GM18502 (cell line): ENCODE data around the gene MOK.

Experiments used
- ATAC-seq: cut with Tn5 transposase; IDR thresholded peaks from one replicate; pipeline ENCODE4 v1.9.1; 2021; ENCODE audit warnings: mild to moderate bottlenecking; ENCODE audit not compliant: unreplicated experiment, poor library complexity

Gene MOK

GRCh38 chr14:102285106-102285505, 19.9 kb downstream of the MOK start:
- ATAC-seq, result no peak

- ATAC-seq, result no peak
Measured at GRCh38 chr14:102283631-102284129, 21.3 kb downstream of the MOK start.

DNA sequence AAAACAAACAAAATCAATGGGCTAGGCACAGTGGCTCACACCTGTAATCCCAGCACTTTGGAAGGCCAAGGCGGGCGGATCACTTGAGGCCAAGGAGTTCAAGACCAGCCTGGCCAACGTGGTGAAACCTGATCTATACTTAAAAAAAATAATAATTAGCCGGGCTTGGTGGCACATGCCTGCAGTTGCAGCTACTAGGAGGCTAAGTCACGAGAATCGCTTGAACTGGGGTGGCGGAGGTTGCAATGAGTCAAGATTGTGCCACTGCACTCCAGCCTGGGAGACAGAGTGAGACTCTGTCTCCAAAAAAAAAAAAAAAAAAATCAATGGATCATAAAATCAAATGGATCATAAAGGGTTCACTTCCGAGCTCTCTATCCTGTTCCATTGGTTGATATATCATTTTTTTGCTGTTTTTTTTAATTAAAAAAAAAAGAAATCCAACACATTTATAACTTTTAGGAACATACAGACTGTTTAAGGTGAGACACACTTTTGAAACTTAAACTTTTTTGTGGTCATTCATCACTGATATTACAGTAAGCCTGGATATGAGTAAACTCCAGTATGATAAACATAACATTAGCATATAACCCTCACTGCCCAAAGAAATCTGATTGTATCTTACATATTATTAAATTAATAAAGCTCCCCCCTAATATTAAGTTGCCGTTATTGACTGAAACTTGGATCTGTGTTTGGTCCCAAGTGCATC, 22.1 kb downstream of the MOK start:
- no peak for ATAC-seq

DNA sequence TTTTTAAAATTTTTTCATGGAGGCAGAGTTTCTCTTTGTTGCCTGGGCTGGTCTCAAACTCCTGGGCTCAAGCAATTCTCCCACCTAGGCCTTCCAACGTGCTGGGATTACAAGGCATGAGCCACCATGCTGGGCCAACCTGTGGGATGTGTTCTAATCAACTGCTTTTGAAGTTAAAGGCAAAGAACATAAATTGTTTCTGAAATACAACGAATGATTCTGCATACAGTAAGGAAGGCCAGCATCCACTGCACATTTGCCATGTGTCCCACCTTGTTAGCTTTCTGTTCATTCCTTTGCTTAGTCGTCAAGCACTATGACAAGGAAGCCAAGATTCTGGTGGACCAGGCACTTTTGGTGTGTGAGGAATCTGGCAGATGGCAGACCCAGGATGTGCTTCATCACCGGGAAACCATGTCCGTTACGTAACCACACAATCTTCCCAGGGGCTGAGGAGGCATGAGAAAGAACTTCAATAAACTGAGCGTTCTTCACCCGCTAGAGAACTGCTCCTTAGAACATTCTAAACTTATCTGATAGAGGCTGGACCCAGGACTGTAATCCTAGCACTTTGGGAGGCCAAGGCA, 24.5 kb downstream of the MOK start:
- no peak for ATAC-seq

GRCh38 chr14:102279688-102280348, 25.1 kb downstream of the MOK start:
- no peak for ATAC-seq

DNA sequence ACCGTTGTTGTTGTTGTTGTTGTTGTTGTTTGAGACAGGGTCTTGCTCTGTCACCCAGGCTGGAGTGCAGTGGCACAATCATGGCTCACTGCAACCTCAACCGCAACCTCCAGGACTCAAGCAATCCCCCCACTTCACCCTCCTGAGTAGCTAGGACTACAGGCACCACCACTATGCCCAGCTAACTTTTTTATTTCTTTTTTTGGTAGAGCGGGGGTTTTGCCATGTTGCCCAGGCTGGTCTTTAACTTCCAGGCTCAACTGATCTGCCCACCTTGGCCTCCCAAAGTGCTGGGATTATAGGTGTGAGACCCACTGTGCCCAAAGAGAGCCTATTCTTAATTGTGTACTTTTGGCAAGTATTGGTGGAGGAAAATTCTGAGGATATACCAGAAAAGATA, 25.7 kb downstream of the MOK start:
- ATAC-seq, result no peak

DNA sequence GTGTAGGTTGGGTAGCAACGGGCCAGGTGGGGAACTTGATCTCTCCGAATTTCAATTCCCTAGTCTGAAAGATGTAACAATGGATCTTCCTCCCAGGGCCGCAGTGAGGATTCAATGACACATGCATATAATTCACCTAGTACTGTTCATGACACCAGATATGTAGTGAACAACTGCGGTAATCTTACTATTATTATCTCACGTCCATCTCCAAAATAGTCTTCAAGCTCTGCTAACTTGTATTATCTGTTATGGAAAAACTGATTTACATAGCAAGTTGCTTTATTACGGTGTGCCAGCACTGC, 26.4 kb downstream of the MOK start:
- ATAC-seq, result no peak

- ATAC-seq, result no peak
Measured at GRCh38 chr14:102277874-102278630, 26.9 kb downstream of the MOK start.

GRCh38 chr14:102275866-102276265, 29.1 kb downstream of the MOK start:
- ATAC-seq, result no peak

GRCh38 chr14:102272392-102272791, 32.6 kb downstream of the MOK start:
- no peak for ATAC-seq

- no peak for ATAC-seq
Measured at GRCh38 chr14:102264775-102265174, 40.2 kb downstream of the MOK start.

- no peak for ATAC-seq
Measured at GRCh38 chr14:102264355-102264754, 40.6 kb downstream of the MOK start.

GRCh38 chr14:102262929-102263462, 42.0 kb downstream of the MOK start:
- ATAC-seq, result no peak

GRCh38 chr14:102258136-102258535, 46.8 kb downstream of the MOK start:
- no peak for ATAC-seq

DNA sequence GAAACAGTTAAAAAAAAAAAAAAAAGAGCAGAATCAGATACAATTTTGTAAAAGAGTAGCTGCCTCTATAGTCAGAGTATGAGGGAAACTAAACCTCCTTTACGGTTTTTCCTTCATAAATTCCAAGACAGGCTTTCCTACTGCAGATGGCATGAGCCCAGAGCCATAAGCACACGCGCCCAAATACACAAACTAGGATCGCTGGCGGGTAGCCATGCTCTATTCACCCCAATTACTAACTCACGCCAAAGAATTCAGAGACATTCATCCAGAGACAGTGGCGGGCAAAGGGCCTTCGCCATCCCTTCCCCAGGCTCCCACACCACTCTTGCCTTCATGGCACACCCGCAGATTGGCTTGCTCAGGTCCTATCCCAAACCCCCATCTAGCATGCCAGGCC, 48.2 kb downstream of the MOK start:
- no peak for ATAC-seq

- no peak for ATAC-seq
Measured at GRCh38 chr14:102255401-102256190, 49.4 kb downstream of the MOK start.

GRCh38 chr14:102252834-102253801, 51.8 kb downstream of the MOK start:
- no peak for ATAC-seq

GRCh38 chr14:102251161-102251560, 53.8 kb downstream of the MOK start:
- ATAC-seq, result no peak

DNA sequence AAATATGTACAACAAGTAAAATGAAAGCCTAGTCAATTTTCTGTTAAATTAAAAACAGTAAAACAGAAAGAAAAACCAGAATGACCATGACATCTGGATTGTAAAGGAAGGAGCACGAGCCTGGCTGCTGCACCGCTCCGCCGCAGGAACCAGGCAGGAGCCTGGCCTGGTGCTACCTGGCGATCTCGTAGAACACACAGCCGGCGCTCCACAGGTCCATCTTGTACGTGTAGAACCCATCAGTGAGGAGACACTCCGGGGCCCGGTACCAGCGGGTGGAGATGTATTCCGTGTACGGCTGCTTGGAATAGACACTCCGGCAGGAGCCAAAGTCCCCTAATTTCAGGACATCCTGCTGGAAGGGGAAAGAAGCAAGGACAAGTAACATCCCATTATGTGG, 54.3 kb downstream of the MOK start:
- ATAC-seq, result no peak
